H9 (cell line): ENCODE results near the gene CYP26A1. TPM values are rescaled to one million over a fixed set of nuclear protein-coding genes. Genes with fewer than 3 reads are reported as not detected.

Experiments used
- DNase-seq: peaks from one replicate; pipeline ENCODE4 v3.0.0-alpha.2; 2017
- H2AFZ ChIP-seq: one replicate; pipeline ENCODE4 v1.6.1; 2013; ENCODE audit warnings: mild to moderate bottlenecking, low read length, control low read depth, moderate library complexity
- H2AK5ac ChIP-seq: 2 replicates; pipeline ENCODE4 v1.6.1; 2013; ENCODE audit warnings: low read length, control low read depth, mixed read lengths; ENCODE audit not compliant: insufficient read length
- H2BK120ac ChIP-seq: one replicate; pipeline ENCODE4 v1.6.1; 2013; ENCODE audit warnings: low read depth, mild to moderate bottlenecking, low read length, control low read depth, inconsistent platforms; ENCODE audit not compliant: poor library complexity, severe bottlenecking
- H2BK12ac ChIP-seq: 2 replicates; pipeline ENCODE4 v1.6.1; 2013; ENCODE audit warnings: low read length, control low read depth, mixed read lengths, low read depth; ENCODE audit not compliant: insufficient read length
- H2BK15ac ChIP-seq: 2 replicates; pipeline ENCODE4 v1.6.1; 2013; ENCODE audit warnings: low read depth, low read length, control low read depth
- H2BK20ac ChIP-seq: one replicate; pipeline ENCODE4 v1.6.1; 2013; ENCODE audit warnings: low read depth, mild to moderate bottlenecking, low read length, control low read depth, inconsistent platforms; ENCODE audit not compliant: poor library complexity, severe bottlenecking
- H2BK5ac ChIP-seq: 2 replicates; pipeline ENCODE4 v1.6.1; 2013; ENCODE audit warnings: low read length, control low read depth, mixed read lengths; ENCODE audit not compliant: insufficient read length
- H3K14ac ChIP-seq: 2 replicates; pipeline ENCODE4 v1.6.1; 2013; ENCODE audit warnings: low read length, control low read depth; ENCODE audit not compliant: insufficient read depth
- H3K18ac ChIP-seq: 2 replicates; pipeline ENCODE4 v1.6.1; 2013; ENCODE audit warnings: low read depth, mild to moderate bottlenecking, mixed read lengths, low read length, control low read depth; ENCODE audit not compliant: insufficient read length
- H3K23ac ChIP-seq: 2 replicates; pipeline ENCODE4 v1.6.1; 2013; ENCODE audit warnings: low read length, control low read depth, mixed read lengths, low read depth; ENCODE audit not compliant: insufficient read length
- H3K23me2 ChIP-seq: 2 replicates; pipeline ENCODE4 v1.6.1; 2013; ENCODE audit warnings: low read depth, mild to moderate bottlenecking, mixed read lengths, low read length, control low read depth; ENCODE audit not compliant: insufficient read length, poor library complexity, severe bottlenecking
- H3K27ac ChIP-seq: 2 replicates; pipeline ENCODE4 v1.5.1; 2013; ENCODE audit warnings: low read length, control low read depth, mixed read lengths, low read depth; ENCODE audit not compliant: insufficient read length
- H3K27me3 ChIP-seq: 2 replicates; pipeline ENCODE4 v1.6.1; 2013; ENCODE audit warnings: low read length, control low read depth, inconsistent platforms; ENCODE audit not compliant: insufficient read depth
- H3K4ac ChIP-seq: 2 replicates; pipeline ENCODE4 v1.6.1; 2013; ENCODE audit warnings: low read depth, mild to moderate bottlenecking, control low read depth, inconsistent platforms, low read length, moderate library complexity
- H3K4me1 ChIP-seq: 2 replicates; pipeline ENCODE4 v1.6.1; 2013; ENCODE audit warnings: low read length, control low read depth, inconsistent platforms; ENCODE audit not compliant: insufficient read depth
- H3K4me2 ChIP-seq: 2 replicates; pipeline ENCODE4 v1.6.1; 2013; ENCODE audit warnings: low read length, control low read depth, mixed read lengths; ENCODE audit not compliant: insufficient read length, insufficient read depth
- H3K56ac ChIP-seq: 2 replicates; pipeline ENCODE4 v1.6.1; 2013; ENCODE audit warnings: low read depth, mild to moderate bottlenecking, mixed read lengths, low read length, control low read depth; ENCODE audit not compliant: insufficient read length
- H3K79me1 ChIP-seq: 2 replicates; pipeline ENCODE4 v1.6.1; 2013; ENCODE audit warnings: low read depth, mild to moderate bottlenecking, moderate library complexity, low read length, control low read depth, inconsistent platforms; ENCODE audit not compliant: insufficient read depth, poor library complexity, severe bottlenecking
- H3K79me2 ChIP-seq: 2 replicates; pipeline ENCODE4 v1.6.1; 2013; ENCODE audit warnings: low read length, control low read depth, inconsistent platforms; ENCODE audit not compliant: insufficient read depth
- H3K9ac ChIP-seq: 2 replicates; pipeline ENCODE4 v1.6.1; 2013; ENCODE audit warnings: low read length, control low read depth, mixed read lengths; ENCODE audit not compliant: insufficient read length; ENCODE audit errors: extremely low read depth
- H3K9me3 ChIP-seq: one replicate; pipeline ENCODE4 v1.6.1; 2013; ENCODE audit warnings: low read depth, low read length, inconsistent platforms; ENCODE audit not compliant: control insufficient read depth
- H3T11ph ChIP-seq: one replicate; pipeline ENCODE4 v1.6.1; 2013; ENCODE audit warnings: mild to moderate bottlenecking, low read length, control low read depth, inconsistent platforms
- H4K20me1 ChIP-seq: one replicate; pipeline ENCODE4 v1.6.1; 2013; ENCODE audit not compliant: control insufficient read depth, insufficient read length, insufficient read depth
- H4K5ac ChIP-seq: 2 replicates; pipeline ENCODE4 v1.6.1; 2013; ENCODE audit warnings: low read depth, mild to moderate bottlenecking, mixed read lengths, low read length, control low read depth; ENCODE audit not compliant: insufficient read length
- H4K8ac ChIP-seq: replicated peaks from 2 replicates; pipeline ENCODE4 v1.6.1; 2013; ENCODE audit warnings: low read length, control low read depth, mixed read lengths, low read depth; ENCODE audit not compliant: insufficient read length
- H4K91ac ChIP-seq: 2 replicates; pipeline ENCODE4 v1.6.1; 2013; ENCODE audit warnings: low read depth, mild to moderate bottlenecking, moderate library complexity, mixed read lengths, low read length, control low read depth; ENCODE audit not compliant: insufficient read length
- H3K27ac Mint-ChIP-seq, 3 experiments: 2 replicates in 2 of 3; 3 replicates in 1 of 3; pipeline ENCODE4 v1.8.0; 2020 to 2021; ENCODE audit warnings: mixed read lengths in 3 of 3, mild to moderate bottlenecking in 1 of 3, moderate library complexity in 1 of 3
- H3K27me3 Mint-ChIP-seq: 2 replicates; pipeline ENCODE4 v1.8.0; 2021; ENCODE audit warnings: low read depth, mild to moderate bottlenecking, moderate library complexity, mixed read lengths
- H3K36me3 Mint-ChIP-seq, 3 experiments: 2 replicates in 2 of 3; 3 replicates in 1 of 3; pipeline ENCODE4 v1.8.0; 2020 to 2021; ENCODE audit warnings: low read depth in 3 of 3, mixed read lengths in 3 of 3; ENCODE audit not compliant: insufficient read depth in 1 of 3
- H3K4me1 Mint-ChIP-seq, 2 experiments: 2 replicates each; pipeline ENCODE4 v1.8.0; 2020; ENCODE audit warnings: mixed read lengths in 2 of 2
- H3K4me3 Mint-ChIP-seq, 2 experiments: 2 replicates in 1 of 2; 3 replicates in 1 of 2; pipeline ENCODE4 v1.8.0; 2020 to 2021; ENCODE audit warnings: mild to moderate bottlenecking in 2 of 2, mixed read lengths in 2 of 2, moderate library complexity in 1 of 2
- H3K9me3 Mint-ChIP-seq, 2 experiments: 2 replicates in 1 of 2; 3 replicates in 1 of 2; pipeline ENCODE4 v1.8.0; 2020; ENCODE audit warnings: mild to moderate bottlenecking in 2 of 2, mixed read lengths in 2 of 2, moderate library complexity in 1 of 2
- CTCF ChIP-seq: fragments of 200-600 bp; sonication (generic); conservative IDR thresholded peaks from 3 replicates; pipeline ENCODE4 v1.8.0; 2021; ENCODE audit warnings: antibody characterized with exemption, mild to moderate bottlenecking
- WGBS: extraction: QIAGEN DNeasy Blood & Tissue Kit; methylation state at CpG from one replicate; pipeline ENCODE4 v1.1.7; 2013; ENCODE audit warnings: missing lambda C conversion rate, low lambda C conversion rate, mixed read lengths; ENCODE audit not compliant: insufficient read length; ENCODE audit errors: extremely low coverage; 5-methylcytosine and 5-hydroxymethylcytosine counted together
- total RNA-seq: library from RNA; stranded (reverse); gene quantifications from 2 replicates; pipeline ENCODE4 v1.2.1, GENCODE V29; 2021

Gene CYP26A1
- total RNA-seq, 1 experiment from 2014 or later: 72.1 TPM

- no peak overlapping the region for H2BK120ac ChIP-seq
- Mint-ChIP-seq H3K36me3 (peaks cover 0 to 5% (median 2%) of the 10 kb centered on the region in 3 experiments; a peak in 3 of 7 replicates), H3K9me3 (peaks cover 0 to 3% of the 10 kb centered on the region in 2 experiments; a peak in 4 of 5 replicates), H3K4me1 (peaks cover 32 to 38% of the 10 kb centered on the region in 2 experiments), H3K27me3 (no peaks in the 10 kb centered on the region; the same call in 1 of the 2 replicates), H3K27ac (peak overlapping the region in 1 of 3 experiments; percentile 35; a peak in 1 of 7 replicates), H3K4me3 (no peak overlapping the region)
- no peak overlapping the region for H3K23ac ChIP-seq
- H4K8ac ChIP-seq: no peak overlapping the region
- no peak overlapping the region for H3K18ac ChIP-seq
- H3K4me1 ChIP-seq: peaks cover 5% of the 10 kb centered on the region; the same call in 1 of the 2 replicates
- no peaks in the 10 kb centered on the region for H3K23me2 ChIP-seq
- no peak overlapping the region for H4K5ac ChIP-seq
- DNase-seq: no peak
- H2BK12ac ChIP-seq: no peak overlapping the region
- no peak overlapping the region for H2AK5ac ChIP-seq
- TF ChIP-seq CTCF: no peak
- no peaks in the 10 kb centered on the region for H3K79me1 ChIP-seq
- no peaks in the 10 kb centered on the region for H3K27me3 ChIP-seq
- WGBS: no CpG with 5 or more reads among the region's 2 CpGs
- no peak overlapping the region for H3K4me2 ChIP-seq
- H2AFZ ChIP-seq: no peak overlapping the region
- H3K14ac ChIP-seq: no peak overlapping the region
- no peak overlapping the region for H2BK5ac ChIP-seq
- H3K27ac ChIP-seq: no peak overlapping the region
- no peak overlapping the region for H3T11ph ChIP-seq
- no peak overlapping the region for H3K56ac ChIP-seq
- no peak overlapping the region for H2BK20ac ChIP-seq
- H3K9me3 ChIP-seq: no peaks in the 10 kb centered on the region
- no peaks in the 10 kb centered on the region for H3K79me2 ChIP-seq
- H4K91ac ChIP-seq: no peak overlapping the region
- no peak overlapping the region for H3K4ac ChIP-seq
- H3K9ac ChIP-seq: no peak overlapping the region
- no peak overlapping the region for H2BK15ac ChIP-seq
- no peaks in the 10 kb centered on the region for H4K20me1 ChIP-seq
Observed at GRCh38 chr10:93090619-93091018, 16.9 kb downstream of the CYP26A1 start.
